ENCODE data around the gene SLC26A6.

DNA sequence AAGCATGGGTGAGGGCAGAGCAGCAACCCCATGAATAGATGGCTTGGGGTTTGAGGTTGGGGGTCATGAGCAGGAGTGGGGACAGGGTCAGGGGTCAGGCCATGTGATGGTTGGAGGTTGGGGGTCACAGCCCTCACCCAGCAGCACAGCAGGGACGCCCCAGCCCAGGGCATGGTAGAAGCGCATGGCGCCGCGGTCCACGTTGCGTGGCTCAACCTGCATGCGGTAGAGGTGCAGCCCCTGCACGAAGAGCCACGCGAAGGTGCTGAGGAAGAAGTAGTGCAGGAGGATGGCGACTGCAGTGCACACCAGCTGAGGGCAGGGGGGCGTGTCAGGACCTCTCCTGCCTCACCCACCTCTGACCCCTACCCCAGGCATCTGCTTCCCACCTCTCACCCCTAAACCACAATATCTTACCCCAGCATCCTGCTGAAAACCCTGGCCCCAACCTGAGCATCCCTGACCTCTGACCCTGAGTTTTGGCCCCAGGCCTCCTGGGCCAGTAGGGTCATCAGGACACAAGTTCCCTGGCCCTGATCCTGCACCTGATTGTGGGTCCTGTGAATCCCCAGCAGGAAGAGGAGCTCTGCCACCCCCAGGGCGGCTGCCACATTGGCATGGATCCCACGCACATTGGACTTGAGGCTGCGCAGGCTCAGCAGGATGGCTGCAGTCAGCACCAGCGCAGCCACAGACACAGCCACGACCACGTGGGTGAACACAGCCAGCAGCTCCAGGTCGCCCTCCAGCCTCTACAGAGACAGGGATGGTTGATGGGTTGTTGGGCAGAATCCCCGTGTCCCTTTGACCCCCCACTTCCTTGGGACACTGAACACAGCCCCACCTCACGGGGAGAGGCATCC is 9.9 kb upstream of the SLC26A6 start:
- TF ChIP-seq CTCF (IDR thresholded peaks at IDR 0.05 in 2 of 3, conservative IDR thresholded peaks at IDR 0.05 in 1 of 3; ENCODE audit: borderline replicate concordance in 1 of 3, insufficient read depth in 1 of 3, low read depth in 2 of 3, low read length in 2 of 3) (no peak), ATF3 (IDR thresholded peaks at IDR 0.05) (no peak), MAX (IDR thresholded peaks at IDR 0.05) (no peak), CEBPB (IDR thresholded peaks at IDR 0.05; ENCODE audit: low read depth) (no peak), EZH2 (IDR thresholded peaks at IDR 0.05) (no peak), SRF (IDR thresholded peaks at IDR 0.05; ENCODE audit: low read depth) (no peak), ZNF274 (IDR thresholded peaks at IDR 0.05; ENCODE audit: low read depth, low read length) (no peak), RAD21 (IDR thresholded peaks at IDR 0.05; ENCODE audit: low read depth) (no peak), POLR2AphosphoS5 (IDR thresholded peaks at IDR 0.05; ENCODE audit: low read depth, low read length) (no peak), POLR2A (IDR thresholded peaks at IDR 0.05; ENCODE audit: borderline replicate concordance, extremely low read depth, insufficient read depth, insufficient read length) (no peak)
- TF ChIP-seq, protein P1, sequence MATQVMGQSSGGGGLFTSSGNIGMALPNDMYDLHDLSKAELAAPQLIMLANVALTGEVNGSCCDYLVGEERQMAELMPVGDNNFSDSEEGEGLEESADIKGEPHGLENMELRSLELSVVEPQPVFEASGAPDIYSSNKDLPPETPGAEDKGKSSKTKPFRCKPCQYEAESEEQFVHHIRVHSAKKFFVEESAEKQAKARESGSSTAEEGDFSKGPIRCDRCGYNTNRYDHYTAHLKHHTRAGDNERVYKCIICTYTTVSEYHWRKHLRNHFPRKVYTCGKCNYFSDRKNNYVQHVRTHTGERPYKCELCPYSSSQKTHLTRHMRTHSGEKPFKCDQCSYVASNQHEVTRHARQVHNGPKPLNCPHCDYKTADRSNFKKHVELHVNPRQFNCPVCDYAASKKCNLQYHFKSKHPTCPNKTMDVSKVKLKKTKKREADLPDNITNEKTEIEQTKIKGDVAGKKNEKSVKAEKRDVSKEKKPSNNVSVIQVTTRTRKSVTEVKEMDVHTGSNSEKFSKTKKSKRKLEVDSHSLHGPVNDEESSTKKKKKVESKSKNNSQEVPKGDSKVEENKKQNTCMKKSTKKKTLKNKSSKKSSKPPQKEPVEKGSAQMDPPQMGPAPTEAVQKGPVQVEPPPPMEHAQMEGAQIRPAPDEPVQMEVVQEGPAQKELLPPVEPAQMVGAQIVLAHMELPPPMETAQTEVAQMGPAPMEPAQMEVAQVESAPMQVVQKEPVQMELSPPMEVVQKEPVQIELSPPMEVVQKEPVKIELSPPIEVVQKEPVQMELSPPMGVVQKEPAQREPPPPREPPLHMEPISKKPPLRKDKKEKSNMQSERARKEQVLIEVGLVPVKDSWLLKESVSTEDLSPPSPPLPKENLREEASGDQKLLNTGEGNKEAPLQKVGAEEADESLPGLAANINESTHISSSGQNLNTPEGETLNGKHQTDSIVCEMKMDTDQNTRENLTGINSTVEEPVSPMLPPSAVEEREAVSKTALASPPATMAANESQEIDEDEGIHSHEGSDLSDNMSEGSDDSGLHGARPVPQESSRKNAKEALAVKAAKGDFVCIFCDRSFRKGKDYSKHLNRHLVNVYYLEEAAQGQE (IDR thresholded peaks at IDR 0.05; ENCODE audit: low read depth) = no peak
